ENCODE results near the gene CYYR1. TPM values are rescaled to one million over a fixed set of nuclear protein-coding genes. Genes with fewer than 3 reads are reported as not detected.

CYYR1 gene
- 0.68 and 1.3 TPM in 2 replicates for total RNA-seq

DNA sequence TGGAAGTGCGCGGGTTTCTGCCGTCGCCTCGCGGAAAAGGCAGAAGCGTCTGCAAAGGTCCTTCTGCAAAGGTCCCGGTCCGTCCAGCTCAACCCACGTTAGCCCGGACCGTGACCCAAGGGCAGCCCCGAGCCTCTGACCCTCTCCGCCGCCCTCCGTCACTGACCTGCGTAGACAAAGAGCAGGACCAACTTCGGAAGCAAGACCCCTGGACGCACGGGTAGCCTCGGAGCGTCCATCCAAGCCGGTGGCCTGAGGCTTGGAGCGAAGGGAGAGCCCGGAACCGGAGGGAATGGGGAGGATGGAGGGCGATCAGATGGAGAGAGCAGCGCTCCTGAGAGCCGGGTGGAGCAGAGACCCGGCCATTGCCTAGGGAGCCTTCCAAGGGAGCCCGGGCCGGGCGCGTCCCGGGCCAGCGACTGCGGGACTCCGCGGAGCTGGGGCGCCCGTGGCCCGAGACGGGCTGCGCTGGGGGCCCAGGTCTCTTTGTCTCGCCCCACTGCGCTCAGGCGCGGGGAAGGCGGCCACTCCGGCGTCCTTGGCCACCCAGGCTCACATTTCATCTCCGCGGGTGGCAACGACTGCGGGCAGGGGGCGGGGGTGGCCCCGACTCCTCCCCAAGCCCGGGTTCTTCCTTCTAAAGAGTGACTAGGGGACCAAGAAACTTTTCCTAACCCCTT is at the start of gene CYYR1:
TSS of gene CYYR1 (minus strand) at position 585 of the 680 bp plus-strand sequence. CDS start at position 239, 346 bp downstream.

Data from nasal cavity respiratory epithelium epithelial cell of viscerocranial mucosa (primary cell).